HepG2 (cell line): ENCODE measurements around the gene KIRREL3. TPM values are rescaled to one million over a fixed set of nuclear protein-coding genes. Genes with fewer than 3 reads are reported as not detected.
A peak's percentile ranks its signal among the peaks of the same experiment; 100 is the strongest.

Source experiments
- ATAC-seq: fragments of 200-7000 bp; cut with Tn5 transposase; 3 replicates; pipeline ENCODE4 v1.9.1; 2020; ENCODE audit warnings: mild to moderate bottlenecking, moderate library complexity
- BruUV-seq: library from RNA; stranded (reverse); fragments of 400-500 nt; replicated peaks from 2 replicates; lab custom pipeline; 2021; lab: Mats Ljungman, UMichigan
- CTCF ChIA-PET: fragments of 300-600 bp; formaldehyde crosslinking; extraction: SDS; loops from one replicate; lab custom pipeline; 2021; ENCODE audit warnings: low total read pairs, inconsistent platforms, low intra/inter-chr PET ratio; lab: Yijun Ruan, JAX
- POLR2A ChIA-PET: fragments of 350-600 bp; sonication (Branson Sonifier 250); formaldehyde crosslinking; loops from one replicate; lab custom pipeline; 2020; ENCODE audit warnings: antibody characterized with exemption, inconsistent platforms; lab: Yijun Ruan, JAX
- DNase-seq: peaks from one replicate; pipeline ENCODE4 v3.0.0-alpha.2; 2015; ENCODE audit warnings: low spot score
- FAIRE-seq: peaks from 3 replicates; lab custom pipeline; 2011; peaks lifted over from hg19 to GRCh38; lab: Jason Lieb, UNC
- H2AFZ ChIP-seq: one replicate; pipeline ENCODE4 v1.6.1; 2011; ENCODE audit warnings: low read length, inconsistent platforms
- H3K27ac ChIP-seq: fragments of 300-600 bp; 3 replicates; pipeline ENCODE4 v1.8.0; 2011; ENCODE audit warnings: mixed run types, mild to moderate bottlenecking, mixed read lengths, low read length, inconsistent platforms; ENCODE audit not compliant: insufficient read depth; ENCODE audit errors: extremely low read length
- H3K27me3 ChIP-seq, 2 experiments: fragments of 200-600 bp in 1 of 2; 2 replicates in 1 of 2; 3 replicates in 1 of 2; pipeline versions ENCODE4 v1.6.0 to v1.8.0; 2011; ENCODE audit warnings: low read length in 2 of 2, mild to moderate bottlenecking in 2 of 2, moderate library complexity in 2 of 2, inconsistent platforms in 1 of 2; ENCODE audit not compliant: insufficient read depth in 2 of 2, control insufficient read depth in 1 of 2
- H3K36me3 ChIP-seq, 2 experiments: fragments of 200-600 bp in 1 of 2; replicated peaks in 1 of 2; 2 replicates in 1 of 2; 3 replicates in 1 of 2; pipeline versions ENCODE4 v1.5.1 to v1.8.0; 2011; ENCODE audit warnings: low read length in 2 of 2, inconsistent platforms in 1 of 2; ENCODE audit not compliant: insufficient read depth in 2 of 2, control insufficient read depth in 1 of 2
- H3K4me1 ChIP-seq: 2 replicates; pipeline ENCODE4 v1.5.1; 2012; ENCODE audit warnings: low read length, inconsistent platforms; ENCODE audit not compliant: insufficient read depth
- H3K4me2 ChIP-seq: 2 replicates; pipeline ENCODE4 v1.6.0; 2011; ENCODE audit warnings: low read depth, low read length, inconsistent platforms
- H3K4me3 ChIP-seq, 3 experiments: fragments of 200-600 bp in 1 of 3; sonication (generic), shearing (Covaris generic) in 1 of 3; replicated peaks in 1 of 3; 2 replicates each; pipeline ENCODE4 v1.5.1; 2011 to 2016; ENCODE audit warnings: low read length in 3 of 3, inconsistent platforms in 2 of 3, low read depth in 2 of 3, mild to moderate bottlenecking in 2 of 3, control low read depth in 1 of 3, mixed read lengths in 1 of 3; ENCODE audit not compliant: insufficient read depth in 1 of 3
- H3K79me2 ChIP-seq: one replicate; pipeline ENCODE4 v1.6.1; 2011; ENCODE audit warnings: low read length, inconsistent platforms; ENCODE audit not compliant: insufficient read depth
- H3K9ac ChIP-seq: 2 replicates; pipeline ENCODE4 v1.6.0; 2011; ENCODE audit warnings: mild to moderate bottlenecking, low read depth, low read length, inconsistent platforms; ENCODE audit not compliant: insufficient read depth
- H3K9me3 ChIP-seq: 2 replicates; pipeline ENCODE4 v1.5.1; 2012; ENCODE audit warnings: mild to moderate bottlenecking, low read length
- H4K20me1 ChIP-seq: 2 replicates; pipeline ENCODE4 v1.6.0; 2011; ENCODE audit warnings: inconsistent platforms, mild to moderate bottlenecking, low read length, moderate library complexity; ENCODE audit not compliant: insufficient read depth
- ATF7 ChIP-seq, 2 experiments: fragments of 450-650 bp in 1 of 2; sonication (generic) in 1 of 2; formaldehyde crosslinking in 1 of 2; IDR thresholded peaks; 2 replicates each; pipeline versions ENCODE4 v1.4.0 to v1.6.1; 2016 to 2020; ENCODE audit warnings: antibody characterized with exemption in 1 of 2, mild to moderate bottlenecking in 1 of 2, missing genetic modification reagents in 1 of 2
- CENPX ChIP-seq: sonication (generic); formaldehyde crosslinking; IDR thresholded peaks from 2 replicates; pipeline ENCODE4 v1.9.0; 2021; ENCODE audit warnings: mild to moderate bottlenecking, missing genetic modification reagents, moderate library complexity
- FOXK1 ChIP-seq: sonication (generic); formaldehyde crosslinking; IDR thresholded peaks from 2 replicates; pipeline ENCODE4 v1.4.0; 2020; ENCODE audit warnings: low read depth, missing genetic modification reagents, borderline replicate concordance
- JDP2 ChIP-seq: sonication (generic); formaldehyde crosslinking; IDR thresholded peaks from 2 replicates; pipeline ENCODE4 v1.8.1; 2022; ENCODE audit warnings: missing genetic modification reagents, borderline replicate concordance
- KLF16 ChIP-seq, 2 experiments: sonication (generic) in 1 of 2; formaldehyde crosslinking in 1 of 2; IDR thresholded peaks; 2 replicates each; pipeline versions ENCODE4 v1.6.1 to v1.8.0; 2016 to 2023; ENCODE audit warnings: missing genetic modification reagents in 2 of 2, missing compliant biosample characterization in 1 of 2
- MAFF ChIP-seq: IDR thresholded peaks from 2 replicates; pipeline ENCODE4 v1.6.1; 2011; ENCODE audit warnings: low read depth, low read length, improper control_type of control experiment
- MBD4 ChIP-seq: IDR thresholded peaks from 2 replicates; pipeline ENCODE4 v1.6.1; 2012; ENCODE audit warnings: low read length, inconsistent platforms, borderline replicate concordance
- SAP130 ChIP-seq: IDR thresholded peaks from 2 replicates; pipeline ENCODE4 v1.6.1; 2016; ENCODE audit warnings: low read depth
- SIN3A ChIP-seq: IDR thresholded peaks from 2 replicates; pipeline ENCODE4 v1.6.1; 2011; ENCODE audit warnings: low read depth, mild to moderate bottlenecking, control low read depth, low read length, borderline replicate concordance
- ZNF253 ChIP-seq: sonication (generic); formaldehyde crosslinking; IDR thresholded peaks from 2 replicates; pipeline ENCODE4 v1.8.0; 2022; ENCODE audit warnings: mild to moderate bottlenecking, missing genetic modification reagents, borderline replicate concordance
- ZNF660 ChIP-seq: sonication (generic); formaldehyde crosslinking; IDR thresholded peaks from 2 replicates; pipeline ENCODE4 v1.5.1; 2020; ENCODE audit warnings: mild to moderate bottlenecking, low read depth, missing genetic modification reagents, borderline replicate concordance
- ZNF7 ChIP-seq: IDR thresholded peaks from 2 replicates; pipeline ENCODE4 v1.6.1; 2016; ENCODE audit warnings: missing biosample characterization, missing genetic modification reagents
- ZNF747 ChIP-seq: sonication (generic); formaldehyde crosslinking; IDR thresholded peaks from 2 replicates; pipeline ENCODE4 v1.8.1; 2023; ENCODE audit warnings: missing genetic modification reagents, mild to moderate bottlenecking, borderline replicate concordance
- WGBS: methylation state at CpG from one replicate; pipeline ENCODE4 v1.1.6; 2017; ENCODE audit warnings: low lambda C conversion rate; 5-methylcytosine and 5-hydroxymethylcytosine counted together
- in situ Hi-C: cut with HindIII; loops from 2 replicates; pipeline ENCODE4 v1.10.0; 2017; ENCODE audit warnings: low pct_unique_long_range_greater_than_20kb; ENCODE audit not compliant: extremely low pct_ligation_motif_present
- intact Hi-C: fragments of 100-400 bp; cut with micrococcal nuclease; formaldehyde crosslinking; loops from one replicate; pipeline ENCODE4 v1.10.0; 2022; ENCODE audit not compliant: unreplicated experiment
- polyA plus RNA-seq, 8 experiments: library from polyadenylated mRNA; depleted of rRNA in 3 of 8; stranded (reverse) in 7 of 8; unstranded in 1 of 8; fragments of >200 nt; fragmentation: Illumina TruSeq in 4 of 8; extraction: Trizol in 4 of 8; gene quantifications; 2 replicates each; pipeline versions ENCODE4 v1.2.1 to v1.2.3, GENCODE V29; 2011 to 2016; ENCODE audit warnings: low read depth in 4 of 8, missing spikeins in 1 of 8, mixed read lengths in 1 of 8; ENCODE audit not compliant: insufficient read depth in 1 of 8
- total RNA-seq, 5 experiments: library from RNA; depleted of rRNA; stranded (reverse); fragments of >200 nt; fragmentation: Illumina TruSeq; extraction: Trizol; gene quantifications; 2 replicates each; pipeline ENCODE4 v1.2.3, GENCODE V29; 2016; ENCODE audit warnings: low read depth in 1 of 5
- TF ChIP-seq, protein P1 (sequence below), 2 experiments: sonication (generic) in 1 of 2; formaldehyde crosslinking in 1 of 2; IDR thresholded peaks; 2 replicates each; pipeline versions ENCODE4 v1.5.1 to v1.6.1; 2011 to 2020; ENCODE audit warnings: borderline replicate concordance in 1 of 2, low read depth in 1 of 2, low read length in 1 of 2, mild to moderate bottlenecking in 1 of 2, missing genetic modification reagents in 1 of 2, moderate library complexity in 1 of 2
- TF ChIP-seq, protein P2 (sequence below): sonication (generic); formaldehyde crosslinking; IDR thresholded peaks from 2 replicates; pipeline ENCODE4 v1.5.0; 2020; ENCODE audit warnings: missing genetic modification reagents, mild to moderate bottlenecking, borderline replicate concordance

The KIRREL3 gene
- total and polyA plus RNA-seq, 2 of the 13 experiments (the other 11 are each of a cell fraction or from before 2014, with no cell fraction given): not detected

DNA sequence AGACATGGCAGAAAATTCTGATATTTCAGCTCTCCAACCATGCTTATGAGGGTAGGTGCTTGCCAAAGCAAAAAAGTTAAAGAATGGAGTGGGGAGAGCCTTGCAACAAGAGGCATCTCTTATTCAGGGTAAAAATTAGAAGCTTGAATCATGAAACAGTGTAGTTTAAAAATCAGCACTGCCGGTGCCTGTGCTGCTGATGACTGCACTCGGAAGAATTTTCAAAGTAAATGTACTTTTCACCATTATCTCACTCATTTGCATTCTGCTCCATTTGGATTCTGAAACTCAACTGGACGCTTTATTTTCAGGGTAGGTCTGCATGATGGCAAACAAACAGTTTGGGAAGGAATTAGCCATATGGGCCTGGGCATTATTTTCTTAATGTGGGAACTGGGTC is 126.3 kb downstream of the KIRREL3 start:
- no TSS peak for BruUV-seq
- H3K36me3 ChIP-seq: no peaks in the 10 kb centered on the region
- ChIA-PET POLR2A (no interaction called here), CTCF (no interaction called here)
- no peak for FAIRE-seq
- H3K9me3 ChIP-seq: no peaks in the 10 kb centered on the region
- no peak overlapping the region for H3K27ac ChIP-seq
- H3K4me3 ChIP-seq: no peak overlapping the region
- H3K27me3 ChIP-seq: no peaks in the 10 kb centered on the region
- intact Hi-C loops (no loop called here), in situ Hi-C loops (no loop called here)
- no peak for ATAC-seq
- TF ChIP-seq ZNF253 (CRISPR knock-in tag) (no peak), ZNF747 (CRISPR knock-in tag) (no peak)
- WGBS: 0% methylated on average over 3 of the region's 3 CpGs
- peaks cover 8% of the 10 kb centered on the region for H3K4me1 ChIP-seq
- no peak overlapping the region for H3K4me2 ChIP-seq
- no peak for DNase-seq
- H3K79me2 ChIP-seq: no peaks in the 10 kb centered on the region
- no peak overlapping the region for H2AFZ ChIP-seq
- no peak overlapping the region for H3K9ac ChIP-seq
- H4K20me1 ChIP-seq: no peaks in the 10 kb centered on the region

DNA sequence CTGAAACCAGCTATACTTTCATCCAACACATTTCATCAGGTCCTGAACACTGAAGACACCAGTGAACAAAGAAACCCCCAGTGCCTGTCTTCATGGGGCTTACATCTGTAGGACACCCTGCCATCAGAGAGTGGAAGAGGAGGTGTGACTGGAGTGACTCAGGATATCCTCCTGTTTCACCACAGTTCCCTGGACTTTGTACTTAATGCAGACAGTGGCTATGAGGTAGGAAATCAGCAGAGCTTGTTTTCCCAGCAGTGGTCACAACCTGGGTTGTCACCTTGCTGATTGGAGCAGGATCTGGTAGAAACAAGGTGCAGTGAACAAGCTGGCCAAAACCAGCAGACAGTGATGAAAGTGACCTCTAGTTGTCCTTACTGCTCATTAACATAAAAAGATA is 128.8 kb downstream of the KIRREL3 start:
- DNase-seq: peak; percentile 46
- H4K20me1 ChIP-seq: no peaks in the 10 kb centered on the region
- no peaks in the 10 kb centered on the region for H3K36me3 ChIP-seq
- intact Hi-C loops (no loop called here), in situ Hi-C loops (no loop called here)
- FAIRE-seq: no peak
- no peak overlapping the region for H3K27ac ChIP-seq
- no TSS peak for BruUV-seq
- ChIA-PET POLR2A (no interaction called here), CTCF (no interaction called here)
- H2AFZ ChIP-seq: no peak overlapping the region
- H3K4me3 ChIP-seq: no peak overlapping the region
- H3K9ac ChIP-seq: no peak overlapping the region
- no peak overlapping the region for H3K4me2 ChIP-seq
- H3K4me1 ChIP-seq: peaks cover 8% of the 10 kb centered on the region
- H3K9me3 ChIP-seq: no peaks in the 10 kb centered on the region
- peak; percentile 82 for ATAC-seq
- no peaks in the 10 kb centered on the region for H3K79me2 ChIP-seq
- H3K27me3 ChIP-seq: peaks cover 0 to 4% of the 10 kb centered on the region in 2 experiments; a peak in 1 of 5 replicates
- TF ChIP-seq CENPX (CRISPR knock-in tag) (no peak), MBD4 (no peak), ATF7 (IDR thresholded peaks at IDR 0.05) (no peak), ATF7 (CRISPR knock-in tag; IDR thresholded peaks at IDR 0.05) (no peak), ZNF7 (CRISPR knock-in tag) (no peak), JDP2 (CRISPR knock-in tag) (no peak), KLF16 (CRISPR knock-in tag; IDR thresholded peaks at IDR 0.05) (no peak), FOXK1 (CRISPR knock-in tag) (no peak), ZNF660 (CRISPR knock-in tag) (no peak), SAP130 (CRISPR knock-in tag) (no peak), SIN3A (no peak), MAFF (no peak)
- TF ChIP-seq, protein P1, sequence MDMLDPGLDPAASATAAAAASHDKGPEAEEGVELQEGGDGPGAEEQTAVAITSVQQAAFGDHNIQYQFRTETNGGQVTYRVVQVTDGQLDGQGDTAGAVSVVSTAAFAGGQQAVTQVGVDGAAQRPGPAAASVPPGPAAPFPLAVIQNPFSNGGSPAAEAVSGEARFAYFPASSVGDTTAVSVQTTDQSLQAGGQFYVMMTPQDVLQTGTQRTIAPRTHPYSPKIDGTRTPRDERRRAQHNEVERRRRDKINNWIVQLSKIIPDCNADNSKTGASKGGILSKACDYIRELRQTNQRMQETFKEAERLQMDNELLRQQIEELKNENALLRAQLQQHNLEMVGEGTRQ (IDR thresholded peaks at IDR 0.05; ENCODE audit: low read depth, low read length): peak; percentile 25; the same call in 1 of the 2 replicates
- TF ChIP-seq, protein P1 (CRISPR knock-in tag; IDR thresholded peaks at IDR 0.05; ENCODE audit: borderline replicate concordance): no peak
- TF ChIP-seq, protein P2, sequence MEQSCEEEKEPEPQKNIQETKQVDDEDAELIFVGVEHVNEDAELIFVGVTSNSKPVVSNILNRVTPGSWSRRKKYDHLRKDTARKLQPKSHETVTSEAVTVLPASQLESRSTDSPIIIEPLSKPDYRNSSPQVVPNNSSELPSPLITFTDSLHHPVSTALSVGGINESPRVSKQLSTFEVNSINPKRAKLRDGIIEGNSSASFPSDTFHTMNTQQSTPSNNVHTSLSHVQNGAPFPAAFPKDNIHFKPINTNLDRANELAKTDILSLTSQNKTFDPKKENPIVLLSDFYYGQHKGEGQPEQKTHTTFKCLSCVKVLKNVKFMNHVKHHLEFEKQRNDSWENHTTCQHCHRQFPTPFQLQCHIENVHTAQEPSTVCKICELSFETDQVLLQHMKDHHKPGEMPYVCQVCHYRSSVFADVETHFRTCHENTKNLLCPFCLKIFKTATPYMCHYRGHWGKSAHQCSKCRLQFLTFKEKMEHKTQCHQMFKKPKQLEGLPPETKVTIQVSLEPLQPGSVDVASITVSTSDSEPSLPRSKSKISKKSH: no peak
